Mesendoderm (in vitro differentiated cells): Measurements from ENCODE around the gene AOPEP.

Experiments
- DNase-seq: peaks from one replicate; pipeline ENCODE4 v3.0.0; 2013
- H2AK5ac ChIP-seq: 2 replicates; pipeline ENCODE4 v1.6.1; 2013; ENCODE audit warnings: low read length, inconsistent platforms
- H2BK120ac ChIP-seq: 2 replicates; pipeline ENCODE4 v1.6.1; 2013; ENCODE audit warnings: low read depth, mild to moderate bottlenecking, low read length, moderate library complexity, mixed read lengths
- H2BK15ac ChIP-seq: replicated peaks from 2 replicates; pipeline ENCODE4 v1.6.1; 2013; ENCODE audit warnings: low read depth, mild to moderate bottlenecking, moderate library complexity
- H2BK5ac ChIP-seq: 2 replicates; pipeline ENCODE4 v1.6.1; 2013; ENCODE audit warnings: low read length, inconsistent platforms
- H3K18ac ChIP-seq: 2 replicates; pipeline ENCODE4 v1.6.1; 2013; ENCODE audit warnings: mild to moderate bottlenecking, low read length, mixed read lengths
- H3K23ac ChIP-seq: one replicate; pipeline ENCODE4 v1.6.1; 2013; ENCODE audit warnings: low read length
- H3K27ac ChIP-seq: 2 replicates; pipeline ENCODE4 v1.5.1; 2013; ENCODE audit warnings: low read depth, mild to moderate bottlenecking, inconsistent platforms, low read length, moderate library complexity
- H3K27me3 ChIP-seq: 2 replicates; pipeline ENCODE4 v1.6.1; 2013; ENCODE audit warnings: low read length, control low read depth, mild to moderate bottlenecking, inconsistent platforms; ENCODE audit not compliant: insufficient read depth, poor library complexity
- H3K36me3 ChIP-seq: 2 replicates; pipeline ENCODE4 v1.6.1; 2013; ENCODE audit warnings: low read length, inconsistent platforms; ENCODE audit not compliant: control insufficient read depth, insufficient read depth
- H3K4ac ChIP-seq: one replicate; pipeline ENCODE4 v1.6.1; 2013; ENCODE audit warnings: low read depth, mild to moderate bottlenecking, low read length, moderate library complexity
- H3K4me1 ChIP-seq: 2 replicates; pipeline ENCODE4 v1.6.1; 2013; ENCODE audit warnings: low read depth, low read length, inconsistent platforms; ENCODE audit not compliant: control insufficient read depth
- H3K4me2 ChIP-seq: 2 replicates; pipeline ENCODE4 v1.6.1; 2013; ENCODE audit warnings: low read length
- H3K4me3 ChIP-seq: 2 replicates; pipeline ENCODE4 v1.5.1; 2013; ENCODE audit warnings: mild to moderate bottlenecking, low read length
- H3K56ac ChIP-seq: one replicate; pipeline ENCODE4 v1.6.1; 2013; ENCODE audit warnings: low read length
- H3K79me1 ChIP-seq: 2 replicates; pipeline ENCODE4 v1.6.1; 2013; ENCODE audit warnings: low read length, inconsistent platforms
- H3K79me2 ChIP-seq: 2 replicates; pipeline ENCODE4 v1.6.1; 2013; ENCODE audit warnings: mild to moderate bottlenecking, low read length; ENCODE audit not compliant: control insufficient read depth, insufficient read depth
- H3K9ac ChIP-seq: 2 replicates; pipeline ENCODE4 v1.6.1; 2013; ENCODE audit warnings: low read length, inconsistent platforms
- H4K5ac ChIP-seq: one replicate; pipeline ENCODE4 v1.6.1; 2013; ENCODE audit warnings: low read length
- H4K8ac ChIP-seq: one replicate; pipeline ENCODE4 v1.6.1; 2013; ENCODE audit warnings: low read depth, mild to moderate bottlenecking, control low read depth, low read length, moderate library complexity
- WGBS: extraction: QIAGEN DNeasy Blood & Tissue Kit; methylation state at CpG from one replicate; pipeline ENCODE4 v1.1.7; 2013; ENCODE audit warnings: low lambda C conversion rate, missing lambda C conversion rate; ENCODE audit not compliant: insufficient coverage; ENCODE audit errors: extremely low coverage; 5-methylcytosine and 5-hydroxymethylcytosine counted together

AOPEP gene

DNA sequence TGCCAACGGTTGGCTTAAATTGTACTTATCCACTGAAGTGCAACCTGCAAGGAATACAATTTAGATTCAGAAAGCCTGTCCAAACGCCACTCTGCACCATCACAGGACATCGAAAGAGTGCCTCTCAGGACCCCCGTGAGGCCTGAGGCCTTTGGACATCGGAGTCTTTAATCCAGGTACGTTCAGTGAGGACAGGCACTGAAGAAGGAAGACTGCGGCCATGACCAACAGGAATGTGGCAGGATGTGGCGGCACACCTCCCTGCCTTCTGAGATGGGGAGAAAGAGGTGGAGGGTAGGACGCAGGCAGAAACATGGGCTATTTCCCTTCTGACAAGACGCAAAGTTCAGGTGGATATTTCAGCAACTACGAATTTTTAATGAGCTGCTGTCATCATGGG, 385.2 kb downstream of the AOPEP start:
- Histone ChIP-seq H3K27me3 (no peaks in the 10 kb centered on the region), H2AK5ac (no peak overlapping the region), H2BK5ac (no peak overlapping the region), H2BK120ac (no peak overlapping the region), H3K79me1 (no peaks in the 10 kb centered on the region), H3K56ac (no peak overlapping the region), H3K4ac (no peak overlapping the region), H3K23ac (no peak overlapping the region), H3K36me3 (peaks cover 3% of the 10 kb centered on the region), H3K4me1 (no peaks in the 10 kb centered on the region), H4K5ac (no peak overlapping the region), H3K4me3 (no peak overlapping the region), H3K79me2 (no peaks in the 10 kb centered on the region), H3K4me2 (no peak overlapping the region), H3K27ac (no peak overlapping the region), H3K18ac (no peak overlapping the region), H2BK15ac (no peak overlapping the region), H4K8ac (no peak overlapping the region), H3K9ac (no peak overlapping the region)
- no peak for DNase-seq
- no CpG with 5 or more reads among the region's 11 CpGs for WGBS

DNA sequence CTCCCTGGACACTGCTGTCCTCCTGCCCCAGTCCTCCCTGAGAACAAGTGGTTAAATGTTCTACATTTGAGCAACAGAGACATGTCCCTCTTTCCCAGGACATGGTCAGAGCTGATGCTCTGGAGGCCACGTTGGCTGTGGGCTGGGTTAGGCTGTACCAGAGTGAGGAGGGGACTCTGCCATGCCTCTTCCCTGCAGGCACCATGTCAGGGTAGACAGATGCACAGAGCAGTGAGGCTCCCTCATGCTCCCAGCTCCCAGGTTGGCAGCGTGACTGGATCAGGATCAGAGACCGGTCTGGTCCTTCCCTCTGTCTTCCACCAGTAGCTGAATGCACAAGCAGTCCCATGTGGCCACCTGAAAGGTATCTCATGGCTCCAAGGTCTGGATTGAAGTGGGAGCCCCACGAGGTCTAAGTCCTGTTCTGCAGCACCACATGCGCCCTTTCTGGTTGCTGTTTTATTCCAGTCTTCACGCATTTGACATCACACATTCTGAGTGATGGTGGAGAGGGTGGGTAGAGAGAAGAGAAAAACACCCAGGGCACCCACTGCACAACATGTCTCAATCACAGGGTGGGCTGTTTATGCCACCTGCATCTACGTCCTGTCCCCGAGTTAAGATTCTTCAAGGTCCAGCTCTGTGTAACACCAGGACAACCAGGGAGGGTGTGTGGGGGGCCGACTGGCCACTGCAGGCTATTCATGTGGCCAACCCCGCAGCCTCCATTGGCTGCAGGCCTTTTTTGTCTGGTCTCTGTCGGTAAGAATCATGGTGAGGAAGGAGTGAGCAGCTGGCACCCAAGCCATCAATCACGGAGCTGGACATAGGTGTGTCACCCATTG, 386.2 kb downstream of the AOPEP start:
- no peak overlapping the region for H2AK5ac ChIP-seq
- whole genome bisulfite sequencing = no CpG with 5 or more reads among the region's 12 CpGs
- H3K9ac ChIP-seq = no peak overlapping the region
- DNase-seq = no peak
- H2BK5ac ChIP-seq = no peak overlapping the region
- no peaks in the 10 kb centered on the region for H3K36me3 ChIP-seq
- H3K4ac ChIP-seq = no peak overlapping the region
- no peak overlapping the region for H2BK15ac ChIP-seq
- H2BK120ac ChIP-seq = no peak overlapping the region
- H3K27ac ChIP-seq = no peak overlapping the region
- H3K18ac ChIP-seq = no peak overlapping the region
- H3K79me2 ChIP-seq = no peaks in the 10 kb centered on the region
- no peaks in the 10 kb centered on the region for H3K27me3 ChIP-seq
- H3K79me1 ChIP-seq = no peaks in the 10 kb centered on the region
- no peak overlapping the region for H3K56ac ChIP-seq
- H4K5ac ChIP-seq = no peak overlapping the region
- no peak overlapping the region for H3K4me3 ChIP-seq
- H4K8ac ChIP-seq = no peak overlapping the region
- H3K4me1 ChIP-seq = no peaks in the 10 kb centered on the region
- no peak overlapping the region for H3K23ac ChIP-seq
- no peak overlapping the region for H3K4me2 ChIP-seq

DNA sequence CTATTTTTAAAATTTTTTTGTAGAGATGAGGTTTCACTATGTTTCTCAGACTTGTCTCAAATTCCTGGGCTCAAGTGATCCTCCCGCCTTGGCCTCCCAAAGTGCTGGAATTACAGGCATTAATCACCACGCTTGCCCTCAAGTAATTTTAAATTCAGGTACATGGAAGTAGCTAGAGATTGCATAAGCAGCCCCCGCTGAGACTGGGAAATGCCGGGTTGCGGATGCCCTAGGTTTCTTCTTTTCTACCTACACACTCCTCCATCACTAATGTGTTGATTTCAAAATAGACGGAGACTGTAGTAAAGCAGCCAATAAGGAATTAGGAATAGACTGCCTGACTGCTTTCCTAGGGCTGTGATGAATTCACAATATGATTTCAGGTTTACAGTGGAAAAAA, 388.6 kb downstream of the AOPEP start:
- Histone ChIP-seq H3K27ac (no peak overlapping the region), H4K5ac (no peak overlapping the region), H2BK5ac (no peak overlapping the region), H2AK5ac (no peak overlapping the region), H3K4me3 (no peak overlapping the region), H3K79me2 (no peaks in the 10 kb centered on the region), H2BK120ac (no peak overlapping the region), H2BK15ac (no peak overlapping the region), H3K36me3 (no peaks in the 10 kb centered on the region), H3K23ac (no peak overlapping the region), H3K18ac (no peak overlapping the region), H3K4ac (no peak overlapping the region), H3K79me1 (no peaks in the 10 kb centered on the region), H3K4me2 (no peak overlapping the region), H3K27me3 (no peaks in the 10 kb centered on the region), H3K56ac (no peak overlapping the region), H3K9ac (no peak overlapping the region), H4K8ac (no peak overlapping the region), H3K4me1 (no peaks in the 10 kb centered on the region)
- no CpG with 5 or more reads among the region's 6 CpGs for WGBS
- DNase-seq = no peak

DNA sequence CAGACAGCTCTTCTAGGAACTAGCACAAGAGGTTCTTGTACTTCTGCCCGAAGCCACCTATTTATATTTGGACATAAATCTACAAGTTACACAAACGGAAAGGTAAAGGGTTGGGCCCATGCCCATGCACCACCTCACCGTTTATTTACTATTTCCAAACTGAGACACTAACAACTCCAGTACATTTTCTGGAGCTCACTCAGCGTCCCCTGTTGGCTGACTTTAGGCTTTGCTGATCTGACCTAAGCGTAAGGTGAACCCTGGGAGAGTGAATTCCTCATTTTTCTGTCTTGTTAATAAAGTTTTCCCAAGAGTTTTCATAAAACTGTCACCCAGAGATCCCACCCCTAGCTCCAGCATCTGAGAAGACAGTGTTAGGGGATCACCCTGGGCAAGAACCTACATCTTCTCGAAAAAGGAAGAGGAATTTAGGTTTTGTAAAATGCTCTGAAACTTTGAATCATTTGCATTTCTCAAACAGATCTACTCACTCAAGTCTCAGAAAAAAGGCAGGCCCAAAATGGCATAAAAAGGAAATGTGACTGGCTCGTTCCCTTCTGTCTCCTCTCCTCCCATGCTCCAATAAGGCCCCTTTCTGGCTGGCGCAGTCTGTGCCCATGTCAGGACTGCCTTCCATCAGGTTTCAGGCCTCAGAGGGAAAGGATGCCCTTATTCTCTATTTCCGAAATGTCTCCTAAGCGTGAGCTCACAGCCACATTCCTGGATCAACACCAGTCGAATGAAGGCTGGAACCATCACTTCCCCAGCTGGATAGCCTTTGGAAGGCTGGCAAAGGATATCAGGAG, 389.7 kb downstream of the AOPEP start:
- no peaks in the 10 kb centered on the region for H3K79me2 ChIP-seq

DNA sequence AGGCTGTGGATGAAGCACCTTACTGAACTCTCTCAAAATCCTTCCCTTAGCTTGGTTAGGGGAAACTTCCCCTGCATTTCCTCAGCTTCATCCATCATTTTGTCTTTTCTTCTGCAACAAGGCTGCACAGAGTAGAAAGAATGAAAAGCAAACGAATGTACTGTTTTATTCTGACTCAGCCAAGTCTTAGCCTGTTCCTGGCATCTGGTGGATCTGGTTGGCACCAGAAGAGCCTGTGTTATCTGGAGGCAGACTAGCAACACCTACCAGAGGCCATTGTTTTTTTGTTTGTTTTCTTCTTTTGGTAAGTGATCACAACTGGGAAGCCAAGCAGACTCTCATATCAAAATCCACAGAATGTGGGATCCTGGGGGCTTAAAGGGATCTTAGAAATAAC, 390.3 kb downstream of the AOPEP start:
- H3K27ac ChIP-seq = no peak overlapping the region
- H3K79me1 ChIP-seq = no peaks in the 10 kb centered on the region
- H2BK15ac ChIP-seq = no peak overlapping the region
- no peaks in the 10 kb centered on the region for H3K36me3 ChIP-seq
- H3K56ac ChIP-seq = no peak overlapping the region
- H3K27me3 ChIP-seq = no peaks in the 10 kb centered on the region
- H3K4me1 ChIP-seq = no peaks in the 10 kb centered on the region
- no peak overlapping the region for H3K4me3 ChIP-seq
- no peaks in the 10 kb centered on the region for H3K79me2 ChIP-seq
- no peak overlapping the region for H4K5ac ChIP-seq
- no peak overlapping the region for H2BK120ac ChIP-seq
- no peak overlapping the region for H4K8ac ChIP-seq
- DNase-seq = no peak
- no peak overlapping the region for H2AK5ac ChIP-seq
- H2BK5ac ChIP-seq = no peak overlapping the region
- no peak overlapping the region for H3K9ac ChIP-seq
- no peak overlapping the region for H3K4ac ChIP-seq
- H3K4me2 ChIP-seq = no peak overlapping the region
- no CpG with 5 or more reads among the region's 1 CpG for WGBS
- H3K18ac ChIP-seq = no peak overlapping the region
- H3K23ac ChIP-seq = no peak overlapping the region

More for the DNA sequence above, 389.7 kb downstream of the AOPEP start:
- H3K4me2 ChIP-seq = no peak overlapping the region
- H3K27ac ChIP-seq = no peak overlapping the region
- H2BK120ac ChIP-seq = no peak overlapping the region
- H2AK5ac ChIP-seq = no peak overlapping the region
- H2BK15ac ChIP-seq = no peak overlapping the region
- no peaks in the 10 kb centered on the region for H3K36me3 ChIP-seq
- DNase-seq = peak; percentile 55
- no peak overlapping the region for H4K8ac ChIP-seq
- no peak overlapping the region for H4K5ac ChIP-seq
- H3K4me3 ChIP-seq = no peak overlapping the region
- H2BK5ac ChIP-seq = no peak overlapping the region
- no peaks in the 10 kb centered on the region for H3K79me1 ChIP-seq
- no peak overlapping the region for H3K4ac ChIP-seq
- H3K4me1 ChIP-seq = no peaks in the 10 kb centered on the region
- no peak overlapping the region for H3K18ac ChIP-seq
- H3K56ac ChIP-seq = no peak overlapping the region
- H3K27me3 ChIP-seq = no peaks in the 10 kb centered on the region
- no peak overlapping the region for H3K23ac ChIP-seq
- WGBS = no CpG with 5 or more reads among the region's 11 CpGs
- no peak overlapping the region for H3K9ac ChIP-seq
